ENCODE data around the gene EFCAB8. TPM values are rescaled to one million over a fixed set of nuclear protein-coding genes. Genes with fewer than 3 reads are reported as not detected.

EFCAB8 gene
- total RNA-seq, 1 experiment from 2014 or later = not detected

GRCh38 chr20:32883081-32883480 lies 24.4 kb downstream of the EFCAB8 start:
- no peak for TF ChIP-seq CTCF (IDR thresholded peaks at IDR 0.05; ENCODE audit: unreplicated experiment)
- intact Hi-C loops (cut with micrococcal nuclease) = no loop called here
- ChIA-PET POLR2A (interaction anchor here (0.6 kb wide), 1 partner anchor 215 kb away, joined by 3 read pairs; no protein-coding TSS in a partner anchor), CTCF (interaction anchor here (0.8 to 1.2 kb wide), 2 partner anchors 93 kb away, joined by 3 to 6 read pairs; no protein-coding TSS in a partner anchor)
- Mint-ChIP-seq H3K27ac (ENCODE audit: low read depth, unreplicated experiment) (no peak overlapping the region), H3K27me3 (ENCODE audit: insufficient read depth, unreplicated experiment) (no peaks in the 10 kb centered on the region), H3K4me3 (ENCODE audit: unreplicated experiment) (no peak overlapping the region), H3K36me3 (ENCODE audit: insufficient read depth, unreplicated experiment) (no peaks in the 10 kb centered on the region), H3K4me1 (ENCODE audit: insufficient read depth, unreplicated experiment) (no peaks in the 10 kb centered on the region), H3K9me3 (ENCODE audit: unreplicated experiment) (no peaks in the 10 kb centered on the region)
- no TSS peak for BruUV-seq (replicated peaks)
- no peak for DNase-seq (ENCODE audit: unreplicated experiment)

- Mint-ChIP-seq H3K27ac (ENCODE audit: low read depth, unreplicated experiment) (no peak overlapping the region), H3K4me1 (ENCODE audit: insufficient read depth, unreplicated experiment) (no peaks in the 10 kb centered on the region), H3K27me3 (ENCODE audit: insufficient read depth, unreplicated experiment) (no peaks in the 10 kb centered on the region), H3K9me3 (ENCODE audit: unreplicated experiment) (no peaks in the 10 kb centered on the region), H3K36me3 (ENCODE audit: insufficient read depth, unreplicated experiment) (no peaks in the 10 kb centered on the region), H3K4me3 (ENCODE audit: unreplicated experiment) (no peak overlapping the region)
- ChIA-PET POLR2A (no interaction called here), CTCF (interaction anchor here (0.7 to 1.4 kb wide), 4 partner anchors 17 to 95 kb away, joined by 3 to 6 read pairs (median 4); no protein-coding TSS in a partner anchor)
- no peak for TF ChIP-seq CTCF (IDR thresholded peaks at IDR 0.05; ENCODE audit: unreplicated experiment)
- intact Hi-C loops (cut with micrococcal nuclease) = no loop called here
- no TSS peak for BruUV-seq (replicated peaks)
- DNase-seq (ENCODE audit: unreplicated experiment) = no peak
These were observed 26.5 kb downstream of the EFCAB8 start for GRCh38 chr20:32885185-32885584.

- no peak for DNase-seq (ENCODE audit: unreplicated experiment)
- no peaks in the 10 kb centered on the region for H3K4me1 Mint-ChIP-seq (ENCODE audit: insufficient read depth, unreplicated experiment)
- ChIA-PET POLR2A (interaction anchor here (0.5 kb wide), 1 partner anchor 1218 kb away, joined by 3 read pairs; no protein-coding TSS in a partner anchor), CTCF (interaction anchor here (1.3 to 1.4 kb wide), 2 partner anchors 16 to 54 kb away, joined by 3 to 6 read pairs; no protein-coding TSS in a partner anchor)
- H3K27ac Mint-ChIP-seq (ENCODE audit: low read depth, unreplicated experiment) = no peak overlapping the region
- no peaks in the 10 kb centered on the region for H3K9me3 Mint-ChIP-seq (ENCODE audit: unreplicated experiment)
- BruUV-seq (replicated peaks) = no TSS peak
- no peak for TF ChIP-seq CTCF (IDR thresholded peaks at IDR 0.05; ENCODE audit: unreplicated experiment)
- H3K36me3 Mint-ChIP-seq (ENCODE audit: insufficient read depth, unreplicated experiment) = no peaks in the 10 kb centered on the region
- H3K4me3 Mint-ChIP-seq (ENCODE audit: unreplicated experiment) = no peak overlapping the region
- no peaks in the 10 kb centered on the region for H3K27me3 Mint-ChIP-seq (ENCODE audit: insufficient read depth, unreplicated experiment)
- intact Hi-C loops (cut with micrococcal nuclease) = no loop called here
These were observed 27.2 kb downstream of the EFCAB8 start for GRCh38 chr20:32885952-32886351.

- Mint-ChIP-seq H3K4me1 (ENCODE audit: insufficient read depth, unreplicated experiment) (no peaks in the 10 kb centered on the region), H3K27me3 (ENCODE audit: insufficient read depth, unreplicated experiment) (no peaks in the 10 kb centered on the region), H3K4me3 (ENCODE audit: unreplicated experiment) (no peak overlapping the region), H3K27ac (ENCODE audit: low read depth, unreplicated experiment) (no peak overlapping the region), H3K9me3 (ENCODE audit: unreplicated experiment) (no peaks in the 10 kb centered on the region), H3K36me3 (ENCODE audit: insufficient read depth, unreplicated experiment) (no peaks in the 10 kb centered on the region)
- no peak for DNase-seq (ENCODE audit: unreplicated experiment)
- TF ChIP-seq CTCF (IDR thresholded peaks at IDR 0.05; ENCODE audit: unreplicated experiment) = no peak
- ChIA-PET POLR2A (no interaction called here), CTCF (interaction anchor here (1.4 kb wide), 1 partner anchor 15 kb away, joined by 6 read pairs; no protein-coding TSS in a partner anchor)
- intact Hi-C loops (cut with micrococcal nuclease) = no loop called here
- BruUV-seq (replicated peaks) = no TSS peak
These were observed 27.9 kb downstream of the EFCAB8 start for GRCh38 chr20:32886652-32887051.
